ENCODE data around the gene VN1R5. TPM values are rescaled to one million over a fixed set of nuclear protein-coding genes. Genes with fewer than 3 reads are reported as not detected.

Gene VN1R5
- total and polyA plus RNA-seq, 9 of the 15 experiments (the other 6 are each of a cell fraction or from before 2014, with no cell fraction given), result not detected

- no peak overlapping the region for H3K4me3 ChIP-seq
- FAIRE-seq, result no peak
These were observed 36.1 kb downstream of the VN1R5 start for GRCh38 chr1:247291833-247292561.

More at GRCh38 chr1:247291833-247292561, 36.1 kb downstream of the VN1R5 start:
- Histone ChIP-seq H3K9me1 (ENCODE audit: control insufficient read depth, insufficient read depth, low read length) (no peaks in the 10 kb centered on the region), H3K79me2 (ENCODE audit: control insufficient read depth, insufficient read depth, low read length) (no peaks in the 10 kb centered on the region), H3K9me3 (replicated peaks; ENCODE audit: control insufficient read depth, insufficient read depth, low read depth, low read length) (peaks cover 2% of the 10 kb centered on the region), H3K4me2 (ENCODE audit: insufficient read depth, low read length) (peak overlapping the region; percentile 39; the same call in 1 of the 2 replicates), H4K20me1 (replicated peaks; ENCODE audit: control insufficient read depth, insufficient read depth, low read length) (no peaks in the 10 kb centered on the region), H3K9ac (ENCODE audit: insufficient read depth in 1 of 2, low read depth in 2 of 2, low read length in 2 of 2) (peak overlapping the region in 1 of 2 experiments; percentile 80; a peak in 1 of 4 replicates), H2AFZ (ENCODE audit: low read depth, low read length) (peak overlapping the region; percentile 71), H3K4me1 (replicated peaks in 1 of 2; ENCODE audit: control insufficient read depth in 2 of 2, insufficient read depth in 2 of 2, low read length in 2 of 2) (peaks cover 19 to 20% of the 10 kb centered on the region in 2 experiments), H3K27ac (ENCODE audit: extremely low read depth, low read depth, low read length) (no peak overlapping the region), H3K27me3 (ENCODE audit: control insufficient read depth in 2 of 2, insufficient read depth in 2 of 2, low read length in 2 of 2) (no peaks in the 10 kb centered on the region), H3K36me3 (ENCODE audit: control insufficient read depth, insufficient read depth, low read length) (no peaks in the 10 kb centered on the region)
- CTCF ChIA-PET (ENCODE audit: low intra/inter-chr PET ratio), result no interaction called here
- WGBS (ENCODE audit: insufficient coverage, low coverage, missing lambda C conversion rate), result 12% methylated on average over 15 of the region's 17 CpGs
- ATAC-seq (peak; percentile 63), DNase-seq (ENCODE audit: extremely low read depth in 1 of 4, low spot score in 3 of 4) (peak in 2 of 4 experiments; percentile 26 to 41)
- peak; percentile 63 for TF ChIP-seq PRDM10 (IDR thresholded peaks at IDR 0.05; ENCODE audit: partially characterized antibody)
- no peak for TF ChIP-seq KLF13 (tag; IDR thresholded peaks at IDR 0.05; ENCODE audit: borderline replicate concordance, low read depth)
- in situ Hi-C loops (cut with MboI), result no loop called here
- no TSS peak for BruUV-seq (replicated peaks)
- POLR2A ChIA-PET, result interaction anchor here (0.9 to 1.4 kb wide), 2 partner anchors 9 kb away, joined by 3 read pairs; no protein-coding TSS in a partner anchor
- intact Hi-C loops (cut with micrococcal nuclease), result no loop called here

All from K562 (cell line).